H1 (cell line): ENCODE data around the gene GALNTL6. TPM values are rescaled to one million over a fixed set of nuclear protein-coding genes. Genes with fewer than 3 reads are reported as not detected.

Source experiments
- CTCF ChIA-PET: fragments of 300-600 bp; sonication (Branson Sonifier 250); formaldehyde crosslinking; loops from one replicate; lab custom pipeline; 2021; ENCODE audit not compliant: partially characterized antibody; lab: Charles Lee
- POLR2A ChIA-PET: fragments of 300-600 bp; sonication (Branson Sonifier 250); formaldehyde crosslinking; loops from one replicate; lab custom pipeline; 2021; ENCODE audit warnings: inconsistent platforms; ENCODE audit not compliant: partially characterized antibody; lab: Charles Lee
- DNase-seq, 2 experiments: peaks; one replicate each; pipeline versions ENCODE4 v3.0.0 to v3.0.0-alpha.2; 2010 to 2022; ENCODE audit warnings: low spot score in 2 of 2, low read depth in 1 of 2, mixed read lengths in 1 of 2
- FAIRE-seq: peaks from 2 replicates; lab custom pipeline; 2011; peaks lifted over from hg19 to GRCh38; lab: Jason Lieb, UNC
- H2AFZ ChIP-seq: 2 replicates; pipeline ENCODE4 v1.8.1; 2012; ENCODE audit warnings: low read length, inconsistent platforms
- H2AK5ac ChIP-seq: 2 replicates; pipeline ENCODE4 v1.6.1; 2013; ENCODE audit warnings: low read depth, low read length
- H2BK120ac ChIP-seq: replicated peaks from 2 replicates; pipeline ENCODE3; 2013; ENCODE audit warnings: low read depth, low read length, inconsistent platforms
- H2BK12ac ChIP-seq: 2 replicates; pipeline ENCODE4 v1.6.1; 2013; ENCODE audit warnings: low read depth, low read length
- H2BK15ac ChIP-seq: 2 replicates; pipeline ENCODE4 v1.6.1; 2013; ENCODE audit warnings: low read length
- H2BK20ac ChIP-seq: 2 replicates; pipeline ENCODE4 v1.6.1; 2013; ENCODE audit warnings: low read length
- H2BK5ac ChIP-seq: 2 replicates; pipeline ENCODE4 v1.6.1; 2013; ENCODE audit warnings: low read depth, low read length
- H3K14ac ChIP-seq: 2 replicates; pipeline ENCODE4 v1.6.1; 2013; ENCODE audit warnings: inconsistent platforms; ENCODE audit not compliant: insufficient read length
- H3K18ac ChIP-seq: 2 replicates; pipeline ENCODE4 v1.6.1; 2013; ENCODE audit warnings: low read length; ENCODE audit errors: extremely low read depth
- H3K23ac ChIP-seq: 2 replicates; pipeline ENCODE4 v1.6.1; 2013; ENCODE audit warnings: inconsistent platforms; ENCODE audit not compliant: insufficient read length
- H3K23me2 ChIP-seq: 2 replicates; pipeline ENCODE4 v1.6.1; 2013; ENCODE audit warnings: low read depth, low read length
- H3K27ac ChIP-seq: 2 replicates; pipeline ENCODE4 v1.6.1; 2011; ENCODE audit warnings: low read depth, low read length, inconsistent platforms
- H3K27me3 ChIP-seq, 4 experiments: replicated peaks in 1 of 4; 1 replicate in 1 of 4; 2 replicates in 3 of 4; pipeline versions ENCODE4 v1.6.1 to v1.8.1; 2011 to 2013; ENCODE audit warnings: low read length in 3 of 4, mild to moderate bottlenecking in 3 of 4, inconsistent platforms in 2 of 4, mixed read lengths in 2 of 4, moderate library complexity in 1 of 4; ENCODE audit not compliant: control insufficient read depth in 3 of 4, insufficient read depth in 3 of 4; ENCODE audit errors: extremely low read depth in 1 of 4
- H3K36me3 ChIP-seq, 4 experiments: 2 replicates each; pipeline versions ENCODE4 v1.6.1 to v1.8.1; 2011 to 2013; ENCODE audit warnings: mild to moderate bottlenecking in 4 of 4, low read length in 3 of 4, moderate library complexity in 2 of 4, control low read depth in 1 of 4, inconsistent platforms in 1 of 4; ENCODE audit not compliant: insufficient read depth in 4 of 4, control insufficient read depth in 2 of 4
- H3K4ac ChIP-seq: replicated peaks from 2 replicates; pipeline ENCODE3; 2013; ENCODE audit warnings: low read length, low read depth, mixed read lengths, inconsistent platforms; ENCODE audit not compliant: insufficient read length
- H3K4me1 ChIP-seq, 4 experiments: replicated peaks in 1 of 4; 1 replicate in 1 of 4; 2 replicates in 3 of 4; pipeline versions ENCODE4 v1.6.1 to v1.8.1; 2011 to 2013; ENCODE audit warnings: low read length in 3 of 4, inconsistent platforms in 2 of 4, mixed read lengths in 1 of 4; ENCODE audit not compliant: insufficient read depth in 4 of 4, control insufficient read depth in 3 of 4
- H3K4me2 ChIP-seq, 2 experiments: 2 replicates each; pipeline versions ENCODE4 v1.6.1 to v1.8.1; 2011 to 2013; ENCODE audit warnings: low read depth in 2 of 2, low read length in 2 of 2, control low read depth in 1 of 2, inconsistent platforms in 1 of 2, mild to moderate bottlenecking in 1 of 2; ENCODE audit not compliant: insufficient read depth in 1 of 2
- H3K4me3 ChIP-seq, 4 experiments: fragments of 200-600, 300-600 bp in 1 of 4; sonication (generic), shearing (Covaris generic), sonication (Bioruptor Twin) in 1 of 4; 2 replicates each; pipeline versions ENCODE4 v1.5.1 to v1.8.1; 2011 to 2016; ENCODE audit warnings: low read length in 4 of 4, low read depth in 3 of 4, control low read depth in 2 of 4, inconsistent platforms in 2 of 4, mild to moderate bottlenecking in 2 of 4, mixed read lengths in 1 of 4, moderate library complexity in 1 of 4; ENCODE audit not compliant: insufficient read depth in 2 of 4; ENCODE audit errors: extremely low read depth in 1 of 4
- H3K56ac ChIP-seq: replicated peaks from 2 replicates; pipeline ENCODE3; 2013; ENCODE audit warnings: low read depth, mild to moderate bottlenecking, mixed read lengths, low read length, inconsistent platforms; ENCODE audit not compliant: insufficient read length
- H3K79me1 ChIP-seq: 2 replicates; pipeline ENCODE4 v1.6.1; 2013; ENCODE audit warnings: low read depth, low read length, control low read depth
- H3K79me2 ChIP-seq, 2 experiments: 2 replicates each; pipeline versions ENCODE4 v1.6.1 to v1.8.1; 2012 to 2013; ENCODE audit warnings: low read length in 2 of 2, mild to moderate bottlenecking in 2 of 2, inconsistent platforms in 1 of 2; ENCODE audit not compliant: insufficient read depth in 2 of 2, control insufficient read depth in 1 of 2
- H3K9ac ChIP-seq, 4 experiments: replicated peaks in 1 of 4; 1 replicate in 1 of 4; 2 replicates in 3 of 4; pipeline versions ENCODE4 v1.6.1 to v1.8.1; 2011 to 2013; ENCODE audit warnings: low read depth in 3 of 4, low read length in 3 of 4, control low read depth in 2 of 4, mild to moderate bottlenecking in 2 of 4, moderate library complexity in 2 of 4, inconsistent platforms in 1 of 4; ENCODE audit errors: extremely low read depth in 1 of 4
- H3K9me3 ChIP-seq, 2 experiments: 2 replicates each; pipeline versions ENCODE4 v1.6.1 to v1.8.1; 2012 to 2013; ENCODE audit warnings: mild to moderate bottlenecking in 2 of 2, moderate library complexity in 2 of 2, control low read depth in 1 of 2, inconsistent platforms in 1 of 2, low read depth in 1 of 2, low read length in 1 of 2, mixed read lengths in 1 of 2; ENCODE audit not compliant: insufficient read depth in 2 of 2
- H4K20me1 ChIP-seq, 2 experiments: replicated peaks in 1 of 2; 2 replicates each; pipeline versions ENCODE3 to v1.8.1; 2011 to 2013; ENCODE audit warnings: inconsistent platforms in 2 of 2, low read length in 2 of 2, mild to moderate bottlenecking in 1 of 2; ENCODE audit not compliant: insufficient read depth in 2 of 2, control insufficient read depth in 1 of 2
- H4K5ac ChIP-seq: 2 replicates; pipeline ENCODE4 v1.6.1; 2013; ENCODE audit warnings: low read length, low read depth, mixed read lengths, inconsistent platforms; ENCODE audit not compliant: insufficient read length
- H4K8ac ChIP-seq: 2 replicates; pipeline ENCODE4 v1.8.0; 2013; ENCODE audit warnings: mild to moderate bottlenecking, moderate library complexity, low read length, inconsistent platforms; ENCODE audit not compliant: insufficient read depth; ENCODE audit errors: extremely low read depth
- H4K91ac ChIP-seq: replicated peaks from 2 replicates; pipeline ENCODE3; 2013; ENCODE audit warnings: low read length, mixed read lengths, inconsistent platforms; ENCODE audit not compliant: insufficient read length
- HDAC2 ChIP-seq, 2 experiments: fragments of 300-600 bp in 1 of 2; sonication (generic) in 1 of 2; IDR thresholded peaks; 2 replicates each; pipeline ENCODE4 v1.6.1; 2011 to 2012; ENCODE audit warnings: low read depth in 2 of 2, low read length in 2 of 2, mild to moderate bottlenecking in 2 of 2, moderate library complexity in 2 of 2, borderline replicate concordance in 1 of 2, inconsistent platforms in 1 of 2
- KDM1A ChIP-seq: fragments of 200-600, 300-600 bp; sonication (generic); IDR thresholded peaks from 2 replicates; pipeline ENCODE4 v1.7.1; 2016; ENCODE audit warnings: mild to moderate bottlenecking, low read length, borderline replicate concordance
- SP4 ChIP-seq: IDR thresholded peaks from 2 replicates; pipeline ENCODE4 v1.6.1; 2012; ENCODE audit warnings: low read length, inconsistent platforms
- WGBS, 2 experiments: shearing (Covaris generic) in 1 of 2; methylation state at CpG; one replicate each; pipeline versions ENCODE4 v1.1.6 to v1.1.7; 2013 to 2015; ENCODE audit warnings: low lambda C conversion rate in 2 of 2, mixed read lengths in 2 of 2, inconsistent platforms in 1 of 2, low coverage in 1 of 2, missing lambda C conversion rate in 1 of 2; ENCODE audit not compliant: insufficient replicate concordance in 2 of 2, insufficient coverage in 1 of 2, insufficient read length in 1 of 2; ENCODE audit errors: extremely low coverage in 1 of 2, missing lambda C conversion rate in 1 of 2; 5-methylcytosine and 5-hydroxymethylcytosine counted together
- polyA plus RNA-seq, 7 experiments: library from polyadenylated mRNA; depleted of rRNA in 3 of 7; stranded (reverse) in 5 of 7; unstranded in 2 of 7; fragments of >200 nt in 5 of 7; fragments of 200-250 nt in 2 of 7; gene quantifications; 1 replicate in 5 of 7; 2 replicates in 1 of 7; 4 replicates in 1 of 7; pipeline versions ENCODE4 v1.2.1 to v1.2.3, GENCODE V29; 2011 to 2013; ENCODE audit warnings: missing spikeins in 2 of 7, mixed read lengths in 2 of 7
- total RNA-seq: library from RNA; stranded (reverse); fragmentation: NEBNext Ultra II Directional; extraction: Animal tissue kit (Norgen Biotek cat#: 25700); gene quantifications from 2 replicates; pipeline ENCODE4 v1.2.1, GENCODE V29; 2021

GALNTL6 gene
- total and polyA plus RNA-seq, 2 of the 8 experiments (the other 6 are each of a cell fraction or from before 2014, with no cell fraction given): 0.03 to 0.32 TPM

DNA sequence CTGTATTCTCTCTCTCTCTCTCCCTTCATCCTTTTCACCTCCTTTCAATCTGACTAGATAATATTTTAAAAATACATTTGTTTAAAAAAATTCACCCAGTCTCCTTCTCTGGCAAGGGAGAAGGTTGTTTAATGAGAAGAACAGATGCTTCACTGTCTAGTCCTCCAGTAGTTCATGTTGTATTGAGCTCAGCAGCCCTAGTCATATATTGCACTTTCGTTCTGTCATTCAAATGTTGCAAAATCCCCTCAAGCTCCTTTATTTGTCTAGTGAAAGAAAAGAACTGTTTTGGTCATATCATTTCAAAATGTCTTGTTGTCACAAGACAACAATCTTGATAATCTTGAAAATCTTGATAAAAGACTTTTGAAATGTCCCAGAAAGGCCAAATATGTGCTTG lies 248.0 kb downstream of the GALNTL6 start:
- TF ChIP-seq SP4 (no peak), HDAC2 (IDR thresholded peaks at IDR 0.05; ENCODE audit: borderline replicate concordance in 1 of 2, low read depth in 2 of 2, low read length in 2 of 2) (no peak), KDM1A (no peak)
- CTCF ChIA-PET: no interaction called here
- no peak for DNase-seq
- POLR2A ChIA-PET: interaction anchor here (0.6 kb wide), 1 partner anchor 748 kb away, joined by 3 read pairs; no protein-coding TSS in a partner anchor
- no peaks in the 10 kb centered on the region for H4K20me1 ChIP-seq
- no peak overlapping the region for H4K5ac ChIP-seq
- H2BK12ac ChIP-seq: no peak overlapping the region
- H3K9me3 ChIP-seq: no peaks in the 10 kb centered on the region
- no peaks in the 10 kb centered on the region for H3K79me1 ChIP-seq
- FAIRE-seq: no peak
- H3K56ac ChIP-seq: no peak overlapping the region
- H3K27ac ChIP-seq: no peak overlapping the region
- no peaks in the 10 kb centered on the region for H3K23me2 ChIP-seq
- H3K4me2 ChIP-seq: no peak overlapping the region
- H3K4me1 ChIP-seq: peaks cover 0 to 13% (median 0%) of the 10 kb centered on the region in 4 experiments; a peak in 1 of 7 replicates
- H3K4ac ChIP-seq: no peak overlapping the region
- no peaks in the 10 kb centered on the region for H3K27me3 ChIP-seq
- no peak overlapping the region for H3K4me3 ChIP-seq
- no peak overlapping the region for H2AK5ac ChIP-seq
- no peaks in the 10 kb centered on the region for H3K79me2 ChIP-seq
- no peak overlapping the region for H4K8ac ChIP-seq
- no peak overlapping the region for H3K18ac ChIP-seq
- no peak overlapping the region for H2BK5ac ChIP-seq
- H2BK20ac ChIP-seq: no peak overlapping the region
- no peak overlapping the region for H4K91ac ChIP-seq
- no peak overlapping the region for H2AFZ ChIP-seq
- 94% methylated on average over 1 of the region's 1 CpG; no CpG with 5 or more reads in 1 of the 2 experiments for WGBS, 2 experiments
- no peak overlapping the region for H2BK15ac ChIP-seq
- no peaks in the 10 kb centered on the region for H3K36me3 ChIP-seq
- no peak overlapping the region for H3K14ac ChIP-seq
- no peak overlapping the region for H2BK120ac ChIP-seq
- H3K9ac ChIP-seq: no peak overlapping the region
- no peak overlapping the region for H3K23ac ChIP-seq
